IPS-15b (cell line): ENCODE measurements around the gene KRT33A.

ENCODE experiments used
- H3K27me3 ChIP-seq: one replicate; pipeline ENCODE4 v1.6.1; 2013; ENCODE audit warnings: low read length; ENCODE audit not compliant: control insufficient read depth, insufficient read depth
- H3K36me3 ChIP-seq: one replicate; pipeline ENCODE4 v1.6.1; 2013; ENCODE audit warnings: low read length; ENCODE audit not compliant: control insufficient read depth, insufficient read depth
- H3K4me1 ChIP-seq: one replicate; pipeline ENCODE4 v1.6.1; 2013; ENCODE audit warnings: mild to moderate bottlenecking, low read length; ENCODE audit not compliant: control insufficient read depth, insufficient read depth
- H3K4me3 ChIP-seq: one replicate; pipeline ENCODE4 v1.5.1; 2013; ENCODE audit warnings: low read depth, low read length
- H3K9ac ChIP-seq: one replicate; pipeline ENCODE4 v1.6.1; 2013; ENCODE audit warnings: low read depth, mild to moderate bottlenecking, low read length
- H3K9me3 ChIP-seq: one replicate; pipeline ENCODE4 v1.6.1; 2013; ENCODE audit warnings: mild to moderate bottlenecking, low read length; ENCODE audit not compliant: control insufficient read depth, insufficient read depth

The KRT33A gene

DNA sequence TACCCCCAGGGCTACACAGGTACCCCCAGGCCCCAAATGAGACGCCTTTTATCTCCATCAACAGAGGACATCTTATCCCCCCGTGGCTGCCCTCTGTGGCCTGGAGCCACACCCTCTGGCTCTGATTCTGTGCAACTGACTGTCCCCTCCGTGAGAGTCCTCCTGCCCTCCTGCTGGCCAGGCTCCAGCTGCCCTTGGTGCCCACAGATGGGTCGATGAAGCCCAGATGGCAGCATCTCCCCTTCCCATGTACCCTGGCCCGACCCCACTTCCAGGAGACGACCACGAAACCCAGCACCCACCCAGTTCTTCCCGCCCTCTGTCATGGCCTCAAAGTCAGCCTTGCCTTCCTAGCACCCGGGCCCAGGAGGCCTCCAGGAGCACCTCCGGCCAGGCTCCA is 25.5 kb downstream of the KRT33A start:
- no peak overlapping the region for H3K4me3 ChIP-seq
- no peaks in the 10 kb centered on the region for H3K9me3 ChIP-seq
- no peaks in the 10 kb centered on the region for H3K27me3 ChIP-seq
- no peaks in the 10 kb centered on the region for H3K4me1 ChIP-seq
- no peak overlapping the region for H3K9ac ChIP-seq
- no peaks in the 10 kb centered on the region for H3K36me3 ChIP-seq

DNA sequence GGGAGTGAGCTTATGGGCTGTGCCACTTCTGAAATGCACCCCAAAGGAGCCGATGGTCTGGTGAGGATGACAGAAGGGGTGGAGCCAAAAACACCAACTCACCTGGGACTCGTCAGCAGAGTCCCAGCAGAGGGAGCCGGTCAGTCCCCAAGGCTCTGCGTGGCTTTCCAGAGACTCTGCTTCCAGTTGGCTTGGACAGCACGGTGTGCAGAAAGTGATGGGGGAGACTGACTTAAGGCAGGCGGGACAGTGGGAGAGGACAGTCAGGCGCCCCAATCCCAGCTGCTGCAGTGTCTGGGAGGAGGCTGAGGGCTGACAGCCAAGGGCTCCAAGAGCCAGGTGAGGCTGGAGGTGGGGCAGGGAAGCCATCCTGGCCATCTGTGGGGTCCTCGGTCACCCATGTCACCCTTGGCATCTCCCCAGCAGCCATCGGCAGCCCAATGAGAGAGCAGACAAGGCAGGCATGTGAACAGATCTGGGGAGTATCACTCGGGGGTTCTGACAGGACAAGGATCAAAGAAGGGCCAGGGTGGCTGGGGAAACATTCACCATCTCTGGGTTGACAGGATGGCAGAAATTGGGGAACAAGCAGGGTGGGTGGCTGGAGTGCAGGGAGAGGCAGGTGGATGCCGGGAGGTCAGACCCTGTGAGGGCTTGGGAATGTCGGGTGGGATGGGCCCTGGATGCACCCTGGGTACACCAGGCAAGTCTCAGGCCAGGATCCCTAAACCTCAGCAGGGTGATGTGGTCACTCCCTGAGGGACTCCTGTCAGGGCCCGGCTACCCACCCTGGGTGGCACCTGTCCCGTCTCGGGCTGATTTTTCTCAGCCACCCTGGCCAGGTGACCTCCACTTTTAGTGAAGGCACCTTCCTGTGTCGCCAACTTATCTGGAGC is 26.2 kb downstream of the KRT33A start:
- no peak overlapping the region for H3K4me3 ChIP-seq
- no peaks in the 10 kb centered on the region for H3K4me1 ChIP-seq
- H3K27me3 ChIP-seq: no peaks in the 10 kb centered on the region
- no peaks in the 10 kb centered on the region for H3K9me3 ChIP-seq
- H3K9ac ChIP-seq: no peak overlapping the region
- no peaks in the 10 kb centered on the region for H3K36me3 ChIP-seq

DNA sequence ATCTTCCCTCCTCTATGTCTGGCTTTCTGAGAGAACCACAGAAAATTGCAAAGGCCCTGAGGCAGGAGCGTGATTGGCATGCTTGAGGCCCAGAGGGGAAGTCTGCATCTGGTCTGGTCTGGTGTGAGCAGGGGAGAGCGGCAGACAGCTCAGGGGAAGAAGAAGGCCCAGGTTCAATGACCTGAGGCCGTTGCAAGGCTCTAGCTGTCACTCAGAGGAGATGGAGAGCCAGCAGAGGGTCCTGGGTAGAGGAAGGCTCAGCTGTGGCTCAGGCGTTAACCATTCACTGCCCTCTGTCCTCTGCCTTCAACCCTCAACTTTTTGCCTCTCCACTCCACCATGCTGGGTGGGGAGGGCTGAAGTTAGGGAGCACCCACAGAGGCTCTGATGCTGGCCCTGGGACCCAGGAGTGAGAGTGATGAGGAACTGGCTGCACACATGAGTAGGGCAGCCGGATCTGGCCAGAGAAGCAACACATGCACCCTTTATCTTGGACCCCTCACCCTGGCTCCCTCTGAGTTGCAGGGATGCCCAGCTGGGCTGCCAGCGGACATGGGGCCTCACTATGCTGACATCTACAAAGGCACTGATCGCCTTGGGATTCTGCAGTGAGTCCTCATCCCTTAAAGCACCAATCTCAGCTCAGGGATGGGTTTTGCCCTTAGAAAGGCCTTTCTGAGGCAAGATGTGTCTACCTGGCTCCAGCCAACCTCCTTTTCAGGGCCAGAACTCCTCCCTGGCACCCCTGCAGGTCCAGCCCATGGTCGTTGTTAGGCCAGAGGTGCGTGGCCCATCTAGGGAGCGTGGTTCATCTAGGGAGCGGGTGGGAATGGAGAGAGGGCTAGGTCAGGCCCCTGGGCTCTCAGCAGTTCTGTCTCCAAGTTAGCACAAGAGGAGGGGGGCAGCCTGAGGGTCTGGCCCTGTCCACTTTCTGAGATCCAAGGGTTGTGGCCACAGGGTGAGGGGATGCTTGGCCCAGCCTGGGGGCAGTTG is 27.4 kb downstream of the KRT33A start:
- no peak overlapping the region for H3K4me3 ChIP-seq
- H3K9ac ChIP-seq: no peak overlapping the region
- no peaks in the 10 kb centered on the region for H3K27me3 ChIP-seq
- H3K9me3 ChIP-seq: no peaks in the 10 kb centered on the region
- no peaks in the 10 kb centered on the region for H3K4me1 ChIP-seq
- H3K36me3 ChIP-seq: no peaks in the 10 kb centered on the region

GRCh38 chr17:41322094-41322902 is 28.3 kb downstream of the KRT33A start:
- Histone ChIP-seq H3K9ac (no peak overlapping the region), H3K36me3 (no peaks in the 10 kb centered on the region), H3K4me1 (no peaks in the 10 kb centered on the region), H3K9me3 (no peaks in the 10 kb centered on the region), H3K27me3 (no peaks in the 10 kb centered on the region), H3K4me3 (no peak overlapping the region)

GRCh38 chr17:41318231-41318630 is 32.4 kb downstream of the KRT33A start:
- H3K4me1 ChIP-seq: no peaks in the 10 kb centered on the region
- H3K9ac ChIP-seq: no peak overlapping the region
- H3K9me3 ChIP-seq: no peaks in the 10 kb centered on the region
- no peaks in the 10 kb centered on the region for H3K36me3 ChIP-seq
- no peaks in the 10 kb centered on the region for H3K27me3 ChIP-seq
- H3K4me3 ChIP-seq: no peak overlapping the region

GRCh38 chr17:41315814-41316445 is 34.7 kb downstream of the KRT33A start:
- no peaks in the 10 kb centered on the region for H3K9me3 ChIP-seq
- no peak overlapping the region for H3K9ac ChIP-seq
- no peak overlapping the region for H3K4me3 ChIP-seq
- H3K4me1 ChIP-seq: no peaks in the 10 kb centered on the region
- no peaks in the 10 kb centered on the region for H3K36me3 ChIP-seq
- no peaks in the 10 kb centered on the region for H3K27me3 ChIP-seq

GRCh38 chr17:41315204-41315794 is 35.3 kb downstream of the KRT33A start, which contains the start of gene KRTAP17-1:
Gene KRTAP17-1, minus strand, starts transcription at chr17:41315710. Its CDS starts 60 bp downstream, at chr17:41315650.
- no peaks in the 10 kb centered on the region for H3K9me3 ChIP-seq
- H3K27me3 ChIP-seq: no peaks in the 10 kb centered on the region
- no peaks in the 10 kb centered on the region for H3K36me3 ChIP-seq
- H3K9ac ChIP-seq: no peak within 1 kb of the TSS
- no peak within 1 kb of the TSS for H3K4me3 ChIP-seq
- H3K4me1 ChIP-seq: no peaks in the 10 kb centered on the region

- H3K4me3 ChIP-seq: no peak overlapping the region
- H3K9ac ChIP-seq: no peak overlapping the region
These were observed 39.5 kb downstream of the KRT33A start for GRCh38 chr17:41311111-41311510.

GRCh38 chr17:41308918-41309359 is 41.7 kb downstream of the KRT33A start, which contains the start of gene KRTAP16-1:
Gene KRTAP16-1, minus strand, starts transcription at chr17:41309309. Its CDS starts 56 bp downstream, at chr17:41309253.
- Histone ChIP-seq H3K4me1 (no peaks in the 10 kb centered on the region), H3K36me3 (no peaks in the 10 kb centered on the region), H3K9ac (no peak within 1 kb of the TSS), H3K4me3 (no peak within 1 kb of the TSS), H3K27me3 (no peaks in the 10 kb centered on the region), H3K9me3 (no peaks in the 10 kb centered on the region)

More at GRCh38 chr17:41311111-41311510, 39.5 kb downstream of the KRT33A start:
- H3K27me3 ChIP-seq: no peaks in the 10 kb centered on the region
- no peaks in the 10 kb centered on the region for H3K4me1 ChIP-seq
- no peaks in the 10 kb centered on the region for H3K36me3 ChIP-seq
- H3K9me3 ChIP-seq: no peaks in the 10 kb centered on the region

DNA sequence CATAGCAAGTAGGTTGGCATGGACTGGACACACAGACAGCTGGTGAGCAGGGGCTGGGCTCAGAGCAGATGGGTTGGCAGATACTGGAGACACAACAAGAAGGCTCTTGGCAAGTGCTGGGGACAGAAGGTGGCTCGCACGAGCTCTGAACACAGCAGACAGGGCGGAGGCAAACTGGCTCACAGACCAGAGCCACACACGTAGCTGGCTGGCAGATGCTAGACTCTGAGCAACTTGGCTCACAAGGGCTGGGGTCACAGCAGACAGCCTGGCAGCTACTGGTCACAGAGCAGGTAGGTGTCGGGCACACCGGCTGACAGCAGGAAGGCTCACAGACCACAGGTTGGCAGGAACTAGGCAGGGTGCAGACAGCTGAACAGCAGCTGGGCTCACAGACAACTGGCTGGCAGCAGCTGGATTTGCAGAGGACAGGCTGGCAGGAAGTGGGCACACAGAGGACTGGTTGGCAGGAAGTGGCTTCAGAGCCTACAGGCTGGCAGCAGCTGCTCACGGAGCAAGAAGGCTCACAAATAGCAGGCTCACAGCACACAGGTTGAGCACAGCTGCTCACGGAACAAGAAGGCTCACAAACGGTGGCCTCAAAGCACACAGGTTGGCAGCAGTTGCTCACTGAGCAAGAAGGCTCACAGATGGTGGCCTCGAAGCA is 42.2 kb downstream of the KRT33A start:
- Histone ChIP-seq H3K9me3 (no peaks in the 10 kb centered on the region), H3K9ac (no peak overlapping the region), H3K36me3 (no peaks in the 10 kb centered on the region), H3K4me1 (no peaks in the 10 kb centered on the region), H3K4me3 (no peak overlapping the region), H3K27me3 (no peaks in the 10 kb centered on the region)
